Lung microvascular endothelial cell (primary cell): Measurements from ENCODE around the gene GAB4. TPM values are rescaled to one million over a fixed set of nuclear protein-coding genes. Genes with fewer than 3 reads are reported as not detected.
"Not testable (repeated sequence)": the region's sequence is repeated elsewhere in the genome, so short reads cannot be mapped to it uniquely, and the experiment has no call there.

Experiments
- DNase-seq, 2 donors: peaks; one replicate each; pipeline versions ENCODE4 v3.0.0 to v3.0.0-alpha.2; 2010; ENCODE audit warnings: low read depth in 2 of 2
- total RNA-seq: library from RNA; depleted of rRNA; stranded (reverse); fragments of >200 nt; gene quantifications from 2 replicates; pipeline ENCODE4 v1.2.1, GENCODE V29; 2014

GAB4 gene, protein sequence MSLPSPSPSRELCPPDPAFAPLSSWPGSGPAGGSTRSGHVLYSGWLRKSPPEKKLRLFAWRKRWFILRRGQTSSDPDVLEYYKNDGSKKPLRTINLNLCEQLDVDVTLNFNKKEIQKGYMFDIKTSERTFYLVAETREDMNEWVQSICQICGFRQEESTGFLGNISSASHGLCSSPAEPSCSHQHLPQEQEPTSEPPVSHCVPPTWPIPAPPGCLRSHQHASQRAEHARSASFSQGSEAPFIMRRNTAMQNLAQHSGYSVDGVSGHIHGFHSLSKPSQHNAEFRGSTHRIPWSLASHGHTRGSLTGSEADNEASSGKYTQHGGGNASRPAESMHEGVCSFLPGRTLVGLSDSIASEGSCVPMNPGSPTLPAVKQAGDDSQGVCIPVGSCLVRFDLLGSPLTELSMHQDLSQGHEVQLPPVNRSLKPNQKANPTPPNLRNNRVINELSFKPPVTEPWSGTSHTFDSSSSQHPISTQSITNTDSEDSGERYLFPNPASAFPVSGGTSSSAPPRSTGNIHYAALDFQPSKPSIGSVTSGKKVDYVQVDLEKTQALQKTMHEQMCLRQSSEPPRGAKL
- not detected in 2 replicates for total RNA-seq

DNA sequence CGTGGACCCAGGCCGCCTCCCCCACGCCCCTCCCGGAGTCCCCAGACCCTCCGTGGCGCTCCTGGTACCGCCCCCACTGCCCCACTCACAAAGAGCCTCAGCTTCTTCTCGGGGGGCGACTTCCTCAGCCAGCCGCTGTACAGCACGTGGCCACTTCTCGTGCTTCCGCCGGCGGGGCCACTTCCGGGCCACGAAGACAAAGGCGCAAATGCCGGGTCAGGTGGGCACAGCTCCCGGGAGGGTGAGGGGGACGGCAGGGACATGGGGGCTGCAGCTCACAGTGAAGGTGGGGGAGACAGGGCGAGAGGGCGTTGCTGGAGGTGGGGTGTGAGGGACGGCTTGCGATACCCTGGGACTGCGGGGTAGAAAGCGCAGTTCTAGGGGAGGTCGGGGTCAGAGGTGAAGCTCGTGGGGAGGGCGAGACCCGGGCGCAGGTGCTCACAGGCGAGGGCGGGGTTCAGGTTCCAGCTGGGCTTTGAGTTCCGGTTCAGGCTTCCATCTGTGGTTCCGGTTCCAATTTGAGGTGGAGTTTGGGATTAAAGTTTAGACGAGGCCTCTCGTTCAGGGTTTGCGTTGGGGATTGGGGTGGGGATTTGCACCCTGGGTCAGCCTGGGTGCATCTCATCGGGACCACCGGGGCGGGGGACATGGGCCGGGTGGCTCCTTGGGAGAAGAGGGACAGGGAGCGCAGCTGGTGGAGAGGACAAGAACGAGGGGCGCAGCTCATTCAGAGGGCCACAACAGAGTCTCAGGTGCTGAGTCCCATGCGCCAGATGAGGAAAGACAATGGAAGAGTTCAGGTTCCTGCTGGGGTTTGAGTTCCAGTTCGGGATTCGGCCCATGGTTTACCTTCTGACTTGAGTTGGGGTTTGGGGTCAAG, at the start of gene GAB4:
TSS of gene GAB4 (minus strand) at position 371 of the 880 bp plus-strand sequence. CDS start at position 263, 108 bp downstream.
- no peak for DNase-seq

- DNase-seq, result no peak
Observed at GRCh38 chr22:17056807-17057206, 48.8 kb upstream of the GAB4 start.

DNA sequence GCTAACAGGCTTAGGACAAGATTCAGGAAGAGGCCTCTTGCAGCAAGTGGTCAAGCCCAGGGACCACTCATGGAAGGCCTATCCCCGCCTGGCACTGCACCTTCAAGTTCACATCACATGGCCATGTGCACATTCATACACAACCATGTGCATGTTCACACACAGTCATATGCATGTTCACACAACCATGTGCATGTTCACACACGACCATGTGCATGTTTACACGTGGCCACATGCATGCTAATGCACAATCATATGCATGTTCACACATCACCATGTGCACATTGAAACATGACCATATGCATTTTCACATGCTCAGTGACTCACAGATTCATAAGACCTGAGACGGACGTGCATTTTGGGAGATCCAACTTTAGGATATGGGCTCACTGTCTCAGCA, 48.0 kb upstream of the GAB4 start:
- DNase-seq, result no peak

DNA sequence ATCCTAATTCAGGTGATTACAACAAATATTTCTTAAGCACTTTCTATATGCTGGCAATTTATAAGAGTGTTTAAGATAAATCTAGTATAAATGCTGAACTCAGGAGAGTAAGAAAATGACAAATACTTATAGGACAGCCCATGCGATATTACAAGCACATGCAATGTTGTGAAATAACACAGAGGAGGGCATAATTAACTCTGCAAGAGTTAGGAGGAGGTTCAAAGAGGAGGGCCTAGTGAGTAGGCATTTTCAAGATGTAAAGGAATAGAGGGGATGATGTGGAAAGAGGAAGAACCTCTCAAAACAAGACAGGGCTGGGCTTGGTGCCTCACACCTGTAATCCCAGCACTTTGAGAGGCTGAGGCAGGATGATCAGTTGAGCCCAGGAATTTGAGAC, 39.6 kb upstream of the GAB4 start:
- no peak for DNase-seq

- DNase-seq, result no peak
Observed at GRCh38 chr22:17046566-17047348, 38.7 kb upstream of the GAB4 start.

- no peak for DNase-seq
Observed at GRCh38 chr22:17043521-17043920, 35.5 kb upstream of the GAB4 start.

DNA sequence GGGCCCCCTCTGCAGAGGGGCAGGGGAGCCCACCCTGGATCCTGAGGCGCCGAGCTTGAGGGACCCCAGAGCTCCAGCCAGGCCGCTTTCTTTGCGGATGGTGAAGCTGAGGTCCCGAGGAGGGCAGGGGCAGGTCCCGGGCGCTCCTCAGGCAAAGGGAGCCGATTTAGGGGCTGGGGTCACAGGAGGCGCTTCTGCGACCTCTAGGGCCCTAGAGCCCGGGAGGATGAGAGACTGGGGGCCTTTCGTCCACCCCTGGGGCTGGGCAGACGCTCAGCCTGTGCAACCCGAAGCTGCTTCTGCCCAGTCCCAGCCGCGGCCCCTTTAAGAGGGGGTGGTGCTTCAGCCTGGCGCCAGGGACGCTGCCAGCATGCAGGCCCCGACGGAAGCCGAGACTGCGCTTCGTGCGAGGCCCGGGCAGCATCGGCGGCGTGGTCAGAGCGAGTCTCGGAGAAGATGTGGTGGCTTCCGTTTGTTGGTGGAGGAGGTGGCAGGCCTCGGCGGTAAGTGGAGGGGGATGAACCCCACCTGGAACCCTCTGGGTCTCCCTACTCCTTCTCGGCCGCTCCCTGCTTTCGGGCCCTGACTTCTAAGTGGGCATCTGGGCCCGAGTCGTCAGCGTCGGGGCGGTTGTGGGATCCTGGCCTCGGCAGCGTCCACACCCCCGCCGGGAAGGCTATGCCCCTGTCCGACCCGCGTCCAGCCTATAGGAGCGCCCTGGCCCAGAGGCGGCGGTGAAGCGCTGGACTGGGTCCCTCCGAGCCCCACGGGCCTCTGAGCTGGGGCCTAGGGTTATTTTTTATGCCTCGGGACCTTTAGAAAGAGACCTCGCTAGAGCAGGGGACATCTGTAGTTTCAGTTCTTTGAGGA, 29.1 kb upstream of the GAB4 start:
- DNase-seq, result not testable (repeated sequence)

DNA sequence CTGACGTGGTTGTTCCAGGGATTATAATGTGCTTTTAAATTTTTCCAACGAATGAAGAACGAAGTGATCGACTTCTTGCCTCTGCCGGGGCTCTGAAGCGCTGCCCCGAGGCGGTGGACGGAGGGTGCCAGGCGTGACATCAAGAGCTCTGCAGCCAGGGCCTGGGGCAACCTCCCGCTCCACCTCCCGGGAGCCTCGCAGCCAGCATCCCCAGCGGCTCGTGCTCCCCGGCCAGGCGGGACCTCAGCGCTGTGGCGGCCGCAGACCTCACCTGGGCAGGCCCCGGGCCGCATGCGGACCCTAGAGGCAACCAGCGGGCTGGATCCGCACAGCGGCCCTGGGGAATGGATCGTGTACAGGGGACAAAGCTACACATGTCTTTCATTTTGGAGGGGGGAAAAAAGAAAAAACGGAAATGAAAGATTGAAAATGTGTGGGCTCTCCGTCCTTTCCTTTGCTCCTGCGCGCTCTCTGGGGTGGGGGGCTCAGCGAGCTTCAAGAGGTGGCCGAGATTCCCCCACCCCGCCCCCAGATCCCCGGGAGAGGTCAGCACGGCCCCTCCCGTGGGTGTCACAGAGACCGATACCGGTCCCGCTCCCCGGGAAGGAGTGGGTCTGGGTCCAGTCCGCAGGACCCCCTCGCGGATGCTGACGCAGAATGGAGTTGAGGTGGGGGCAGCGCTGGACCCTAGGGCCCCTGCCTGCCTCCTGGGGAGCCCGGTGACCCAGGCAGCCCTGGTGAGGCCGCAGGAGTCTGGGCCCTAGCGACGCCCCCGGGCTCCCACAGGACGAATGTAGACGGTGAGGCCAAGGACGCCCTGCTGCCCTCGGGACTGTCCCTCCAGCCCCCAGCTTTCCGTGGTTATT, 28.2 kb upstream of the GAB4 start:
- not testable (repeated sequence) for DNase-seq

DNA sequence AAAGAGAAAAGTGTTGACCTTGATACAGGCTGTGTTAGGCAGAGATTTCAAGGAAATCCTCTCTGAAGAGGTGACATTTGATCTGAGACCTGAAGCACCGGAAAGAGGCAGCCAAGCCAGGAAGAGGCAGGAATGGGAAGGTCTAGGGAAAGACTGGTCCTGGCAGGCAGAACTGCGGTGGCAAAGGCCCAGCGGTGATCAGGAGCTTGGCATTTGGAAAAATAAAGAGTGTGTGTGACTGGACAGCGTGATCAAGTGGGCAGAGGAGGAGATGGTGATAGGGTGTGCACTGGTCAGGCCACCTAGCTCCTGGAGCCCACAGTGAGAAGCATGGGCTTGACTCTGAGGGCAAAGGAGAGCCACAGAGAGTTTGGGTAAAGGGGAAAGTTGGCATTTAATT, 27.2 kb upstream of the GAB4 start:
- no peak for DNase-seq

DNA sequence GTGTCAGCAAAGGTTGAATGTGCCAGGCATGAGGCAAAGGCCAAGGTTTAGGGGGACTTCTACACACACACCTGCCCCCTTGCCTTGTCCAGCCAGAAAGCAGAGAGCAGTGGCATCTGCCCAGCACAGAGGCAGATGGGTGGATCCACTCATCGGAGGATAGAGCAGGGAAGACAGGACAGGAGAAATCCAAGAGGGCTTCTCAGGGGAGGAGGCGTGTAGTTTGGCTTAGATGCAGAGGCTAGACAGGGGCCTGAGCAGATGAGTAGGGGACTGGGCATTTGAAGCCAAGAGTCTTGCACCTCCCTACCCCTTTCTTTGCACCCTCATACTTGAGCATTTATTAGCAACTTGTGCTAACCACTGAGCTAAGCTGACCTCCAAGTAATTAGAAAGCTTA, 26.5 kb upstream of the GAB4 start:
- not testable (repeated sequence) for DNase-seq

- DNase-seq, result not testable (repeated sequence)
Observed at GRCh38 chr22:17032277-17032676, 24.3 kb upstream of the GAB4 start.

GRCh38 chr22:17024380-17024779, 16.4 kb upstream of the GAB4 start:
- DNase-seq, result not testable (repeated sequence)

GRCh38 chr22:17015552-17015951, 7.5 kb upstream of the GAB4 start:
- not testable (repeated sequence) for DNase-seq

GRCh38 chr22:17014101-17014440, 6.0 kb upstream of the GAB4 start:
- not testable (repeated sequence) for DNase-seq

DNA sequence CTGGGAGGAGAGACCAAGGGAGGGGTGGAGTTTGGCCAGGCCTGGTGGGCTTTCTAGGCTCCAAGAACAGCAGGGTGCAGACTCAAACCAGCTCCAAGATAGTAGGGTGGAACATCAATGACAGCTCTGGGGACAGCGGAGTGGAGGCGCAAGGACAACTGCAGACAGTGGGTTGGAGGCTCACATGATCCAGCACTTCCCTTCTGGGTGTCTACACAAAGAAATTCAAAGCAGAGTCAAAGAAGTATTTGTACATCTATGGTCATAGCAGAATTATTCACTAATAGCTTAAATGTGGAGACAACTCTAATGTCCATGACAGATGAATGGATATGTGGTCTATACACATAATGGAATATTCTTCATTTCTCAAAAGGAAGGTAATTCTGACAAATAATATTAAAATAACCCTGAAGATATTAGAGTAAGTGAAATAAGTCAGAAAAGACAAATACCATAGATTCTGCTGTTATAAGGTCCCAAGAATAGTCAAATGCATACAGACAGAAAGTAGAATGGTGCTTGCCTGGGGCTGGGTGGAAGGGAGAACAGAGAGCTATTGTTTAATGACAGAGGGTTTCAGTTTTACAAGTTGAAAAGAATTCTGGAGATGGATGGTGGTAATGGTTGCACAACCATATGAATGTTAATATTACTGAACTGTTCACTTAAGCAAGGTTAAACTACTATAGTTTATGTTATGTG, 5.5 kb upstream of the GAB4 start:
- DNase-seq, result no peak

DNA sequence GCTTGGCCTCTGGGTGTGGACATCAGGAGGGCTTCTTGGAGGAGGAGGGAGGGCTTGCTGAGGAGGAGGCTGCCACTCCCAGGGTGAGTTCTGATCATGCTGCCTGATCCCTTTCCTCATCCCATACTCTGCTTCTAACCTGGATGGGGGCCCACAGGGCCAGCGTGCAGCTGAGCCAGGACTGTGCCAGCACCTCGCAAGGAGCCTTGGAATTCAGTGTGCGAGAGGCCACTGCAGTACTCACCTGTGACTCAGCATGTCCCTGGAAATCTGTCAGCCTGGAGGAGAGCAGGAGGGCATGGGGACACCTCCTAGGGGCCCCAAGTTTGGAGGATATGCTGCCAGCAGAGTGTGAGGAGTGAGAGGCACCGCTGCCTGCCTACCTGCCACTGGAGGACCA, 4.2 kb upstream of the GAB4 start:
- no peak for DNase-seq

- DNase-seq, result no peak
Observed at GRCh38 chr22:17009640-17010291, 1.7 kb upstream of the GAB4 start.

DNA sequence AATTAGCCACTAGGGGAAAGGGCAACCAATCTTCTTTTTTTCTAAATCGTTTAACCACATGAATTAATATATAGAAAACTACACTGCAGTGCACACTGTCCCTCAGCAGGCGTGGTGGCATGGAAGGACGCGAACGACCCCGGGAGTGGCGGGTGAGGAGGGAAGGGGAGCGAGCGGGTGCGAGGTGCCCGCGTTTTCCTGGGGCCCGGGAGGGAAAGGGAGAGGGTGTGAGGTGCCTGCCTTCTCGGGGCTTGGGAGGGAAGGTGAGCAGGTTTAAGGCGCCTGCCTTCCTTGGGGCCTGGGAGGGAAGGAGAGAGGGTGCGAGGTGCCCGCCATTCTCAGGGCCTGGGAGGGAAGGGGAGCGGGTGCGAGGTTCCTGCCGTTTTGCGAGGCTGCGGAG, 765 bp downstream of the GAB4 start:
- no peak for DNase-seq
